IMR-90 (cell line): ENCODE results near the gene TMEM212. TPM values are rescaled to one million over a fixed set of nuclear protein-coding genes. Genes with fewer than 3 reads are reported as not detected.
A peak's percentile ranks its signal among the peaks of the same experiment; 100 is the strongest.

ENCODE experiments used
- ATAC-seq: fragments of 200-7000 bp; cut with Tn5 transposase; 2 replicates; pipeline ENCODE4 v1.9.1; 2020; ENCODE audit warnings: low read depth, mild to moderate bottlenecking, moderate library complexity
- BruUV-seq: library from RNA; stranded (reverse); fragments of 400-500 nt; replicated peaks from 2 replicates; lab custom pipeline; 2021; lab: Mats Ljungman, UMichigan
- CTCF ChIA-PET: fragments of 300-600 bp; formaldehyde crosslinking; extraction: SDS; loops from one replicate; lab custom pipeline; 2021; ENCODE audit warnings: antibody characterized with exemption; lab: Yijun Ruan, JAX
- POLR2A ChIA-PET: fragments of 300-600 bp; sonication (Branson Sonifier 250); formaldehyde crosslinking; loops from one replicate; lab custom pipeline; 2022; ENCODE audit warnings: antibody characterized with exemption; ENCODE audit not compliant: unreplicated experiment; lab: Charles Lee
- DNase-seq: peaks from one replicate; pipeline ENCODE4 v3.0.0; 2013
- H2AFZ ChIP-seq: replicated peaks from 2 replicates; pipeline ENCODE3; 2013; ENCODE audit warnings: low read length, mild to moderate bottlenecking; ENCODE audit not compliant: poor library complexity
- H2AK5ac ChIP-seq: 2 replicates; pipeline ENCODE4 v1.6.1; 2013; ENCODE audit warnings: low read depth, low read length, inconsistent platforms
- H2AK9ac ChIP-seq: replicated peaks from 2 replicates; pipeline ENCODE3; 2013; ENCODE audit warnings: mild to moderate bottlenecking, low read depth, low read length, moderate library complexity; ENCODE audit not compliant: poor library complexity
- H2BK120ac ChIP-seq: 2 replicates; pipeline ENCODE4 v1.6.1; 2013; ENCODE audit warnings: low read depth, low read length, inconsistent platforms
- H2BK15ac ChIP-seq: 3 replicates; pipeline ENCODE4 v1.6.1; 2013; ENCODE audit warnings: low read depth, low read length, inconsistent platforms
- H2BK20ac ChIP-seq: 2 replicates; pipeline ENCODE4 v1.6.1; 2013; ENCODE audit warnings: low read depth, mild to moderate bottlenecking, inconsistent platforms, low read length, moderate library complexity
- H2BK5ac ChIP-seq: 2 replicates; pipeline ENCODE4 v1.6.1; 2013; ENCODE audit warnings: mild to moderate bottlenecking, low read depth, low read length, inconsistent platforms; ENCODE audit not compliant: poor library complexity, severe bottlenecking
- H3K14ac ChIP-seq: replicated peaks from 2 replicates; pipeline ENCODE4 v1.6.1; 2013; ENCODE audit warnings: low read depth, low read length, inconsistent platforms
- H3K18ac ChIP-seq: 2 replicates; pipeline ENCODE4 v1.6.1; 2013; ENCODE audit warnings: low read depth, low read length, control low read depth
- H3K23ac ChIP-seq: 2 replicates; pipeline ENCODE4 v1.6.1; 2013; ENCODE audit warnings: low read depth, low read length, inconsistent platforms
- H3K27ac ChIP-seq: 2 replicates; pipeline ENCODE4 v1.5.1; 2013; ENCODE audit warnings: mild to moderate bottlenecking, control low read depth, low read length; ENCODE audit not compliant: insufficient read depth
- H3K27me3 ChIP-seq: 2 replicates; pipeline ENCODE4 v1.6.1; 2013; ENCODE audit warnings: low read length; ENCODE audit not compliant: control insufficient read depth, insufficient read depth
- H3K36me3 ChIP-seq: 2 replicates; pipeline ENCODE4 v1.6.1; 2013; ENCODE audit warnings: low read length, mixed read lengths; ENCODE audit not compliant: control insufficient read depth, insufficient read depth
- H3K4ac ChIP-seq: 2 replicates; pipeline ENCODE4 v1.6.1; 2013; ENCODE audit warnings: low read depth, low read length, inconsistent platforms
- H3K4me1 ChIP-seq: 2 replicates; pipeline ENCODE4 v1.6.1; 2013; ENCODE audit warnings: low read length, mixed read lengths; ENCODE audit not compliant: control insufficient read depth, insufficient read depth
- H3K4me2 ChIP-seq: 2 replicates; pipeline ENCODE4 v1.6.1; 2013; ENCODE audit warnings: low read depth, mild to moderate bottlenecking, control low read depth, low read length, moderate library complexity
- H3K4me3 ChIP-seq: 2 replicates; pipeline ENCODE4 v1.5.1; 2013; ENCODE audit warnings: low read depth, mild to moderate bottlenecking, control low read depth, low read length, moderate library complexity; ENCODE audit not compliant: insufficient read depth
- H3K56ac ChIP-seq: 2 replicates; pipeline ENCODE4 v1.6.1; 2013; ENCODE audit warnings: low read length, inconsistent platforms; ENCODE audit not compliant: insufficient read depth; ENCODE audit errors: extremely low read depth
- H3K79me1 ChIP-seq, 2 experiments: 2 replicates each; pipeline ENCODE4 v1.6.1; 2013; ENCODE audit warnings: low read length in 2 of 2, inconsistent platforms in 1 of 2, low read depth in 1 of 2
- H3K9ac ChIP-seq: 2 replicates; pipeline ENCODE4 v1.6.1; 2013; ENCODE audit warnings: low read depth, low read length, control low read depth
- H3K9me1 ChIP-seq: 2 replicates; pipeline ENCODE4 v1.6.1; 2013; ENCODE audit warnings: low read length, inconsistent platforms; ENCODE audit not compliant: insufficient read depth
- H3K9me3 ChIP-seq: 2 replicates; pipeline ENCODE4 v1.6.1; 2013; ENCODE audit warnings: low read length; ENCODE audit not compliant: control insufficient read depth, insufficient read depth
- H4K20me1 ChIP-seq: 2 replicates; pipeline ENCODE4 v1.6.1; 2013; ENCODE audit warnings: low read length, inconsistent platforms; ENCODE audit not compliant: insufficient read depth
- H4K5ac ChIP-seq: 2 replicates; pipeline ENCODE4 v1.6.1; 2013; ENCODE audit warnings: mild to moderate bottlenecking, low read depth, low read length, control low read depth
- H4K8ac ChIP-seq, 2 experiments: 2 replicates each; pipeline ENCODE4 v1.6.1; 2013; ENCODE audit warnings: low read depth in 2 of 2, low read length in 2 of 2, control low read depth in 1 of 2, inconsistent platforms in 1 of 2
- H4K91ac ChIP-seq: 2 replicates; pipeline ENCODE4 v1.6.1; 2013; ENCODE audit warnings: low read depth, low read length, inconsistent platforms; ENCODE audit not compliant: insufficient read depth
- BHLHE40 ChIP-seq: fragments of 150-350 bp; IDR thresholded peaks from 2 replicates; pipeline ENCODE4 v1.6.1; 2016; ENCODE audit warnings: mild to moderate bottlenecking, low read depth, low read length
- CEBPB ChIP-seq: IDR thresholded peaks from 2 replicates; pipeline ENCODE4 v1.6.1; 2012; ENCODE audit warnings: low read depth, low read length, improper control_type of control experiment
- FOS ChIP-seq: fragments of 150-350 bp; IDR thresholded peaks from 2 replicates; pipeline ENCODE4 v1.6.1; 2016; ENCODE audit warnings: low read depth, low read length
- MAFK ChIP-seq: IDR thresholded peaks from 2 replicates; pipeline ENCODE4 v1.6.1; 2012; ENCODE audit warnings: low read depth, low read length, improper control_type of control experiment
- NFE2L2 ChIP-seq: fragments of 150-350 bp; IDR thresholded peaks from 2 replicates; pipeline ENCODE4 v1.6.1; 2016; ENCODE audit warnings: low read depth, mild to moderate bottlenecking, low read length
- POLR2A ChIP-seq: IDR thresholded peaks from 2 replicates; pipeline ENCODE4 v1.6.1; 2012; ENCODE audit warnings: mild to moderate bottlenecking, low read depth, low read length
- RAD21 ChIP-seq: IDR thresholded peaks from 2 replicates; pipeline ENCODE4 v1.6.1; 2012; ENCODE audit warnings: low read length, improper control_type of control experiment
- RCOR1 ChIP-seq: IDR thresholded peaks from 2 replicates; pipeline ENCODE4 v1.6.1; 2012; ENCODE audit warnings: mild to moderate bottlenecking, low read length, improper control_type of control experiment; ENCODE audit not compliant: insufficient replicate concordance
- RFX5 ChIP-seq: IDR thresholded peaks from 2 replicates; pipeline ENCODE4 v1.8.0; 2012; ENCODE audit warnings: low read depth, mild to moderate bottlenecking, low read length, moderate library complexity
- SMC3 ChIP-seq: fragments of 150-350 bp; IDR thresholded peaks from 2 replicates; pipeline ENCODE4 v1.6.1; 2016; ENCODE audit warnings: low read depth, mild to moderate bottlenecking, antibody characterized with exemption, low read length, moderate library complexity
- WGBS, 2 experiments: methylation state at CpG; one replicate each; pipeline versions ENCODE4 v1.1.5 to v1.1.7; 2013; ENCODE audit warnings: missing lambda C conversion rate in 2 of 2; ENCODE audit not compliant: insufficient read length in 1 of 2; ENCODE audit errors: extremely low coverage in 2 of 2; 5-methylcytosine and 5-hydroxymethylcytosine counted together
- dilution Hi-C: fragments of 300-500 bp; cut with HindIII; formaldehyde crosslinking; loops from one replicate; pipeline ENCODE4 v1.14.3; 2018; ENCODE audit warnings: low sequenced_read_pairs; ENCODE audit not compliant: unreplicated experiment
- in situ Hi-C: fragments of 300-500 bp; cut with MboI; formaldehyde crosslinking; loops from 3 replicates; pipeline ENCODE4 v1.14.3; 2019; ENCODE audit warnings: low sequenced_read_pairs, inconsistent platforms, mixed read lengths
- intact Hi-C: fragments of 100-400 bp; cut with micrococcal nuclease; formaldehyde crosslinking; loops from 2 replicates; pipeline ENCODE4 v1.10.0; 2022
- polyA plus RNA-seq, 3 experiments: library from polyadenylated mRNA; depleted of rRNA; stranded (reverse); fragments of >200 nt; gene quantifications; 2 replicates each; pipeline ENCODE4 v1.2.3, GENCODE V29; 2012; ENCODE audit warnings: low replicate concordance in 1 of 3
- total RNA-seq: library from RNA; depleted of rRNA; stranded (reverse); fragments of >200 nt; gene quantifications from 2 replicates; pipeline ENCODE4 v1.2.3, GENCODE V29; 2012
- TF ChIP-seq, protein P1 (sequence below): fragments of 150-350 bp; IDR thresholded peaks from 2 replicates; pipeline ENCODE4 v1.6.1; 2017; ENCODE audit warnings: mild to moderate bottlenecking, antibody characterized with exemption, low read length, low read depth
- TF ChIP-seq, protein P2 (sequence below): conservative IDR thresholded peaks from 2 replicates; pipeline ENCODE4 v1.5.1; 2012; ENCODE audit warnings: mild to moderate bottlenecking, low read depth, low read length, improper control_type of control experiment
- TF ChIP-seq, protein P3 (sequence below): fragments of 150-350 bp; IDR thresholded peaks from 2 replicates; pipeline ENCODE4 v1.6.1; 2016; ENCODE audit warnings: low read depth, mild to moderate bottlenecking, low read length, moderate library complexity, borderline replicate concordance

The TMEM212 gene
- total and polyA plus RNA-seq, 2 of the 4 experiments (the other 2 are of a cell fraction), result not detected

DNA sequence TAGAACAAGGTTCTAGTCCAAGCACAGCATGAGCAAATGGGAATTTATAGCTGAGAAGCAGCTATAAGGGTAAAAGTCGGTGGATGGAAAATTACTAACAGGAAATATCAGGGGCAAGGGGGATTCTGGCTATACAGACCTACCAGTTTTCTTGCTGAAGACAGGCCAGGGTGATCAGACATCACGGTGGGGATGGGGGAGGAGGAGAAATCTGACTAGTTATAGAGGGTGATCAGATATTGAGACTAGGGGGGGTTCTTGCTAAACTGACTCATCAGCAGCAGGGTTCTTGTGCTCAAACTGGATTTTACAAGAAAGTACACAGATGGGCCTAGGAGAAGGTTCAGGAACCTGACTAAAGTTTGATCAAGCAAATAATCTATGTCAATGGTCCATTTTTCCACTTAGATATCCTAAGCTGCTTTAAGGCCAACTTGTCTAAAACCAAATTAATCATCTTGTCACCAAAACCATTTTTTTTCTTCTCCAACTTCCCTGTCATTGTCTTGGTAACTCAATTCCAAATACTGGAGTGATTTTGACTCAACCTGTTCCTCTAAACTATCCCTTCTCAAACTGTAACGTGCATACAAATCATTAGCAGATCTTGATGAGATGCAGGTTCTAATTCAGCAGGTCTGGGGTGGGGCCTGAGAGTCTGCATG lies 4.6 kb downstream of the TMEM212 start:
- 0 out of 4 replicates have a peak overlapping the region, but pooled peaks of 1 of the 2 experiments have one; percentile 20 for H4K8ac ChIP-seq
- in situ Hi-C loops (no loop called here), intact Hi-C loops (no loop called here), dilution Hi-C loops (no loop called here)
- H3K56ac ChIP-seq, result no peak overlapping the region
- peaks cover 15% of the 10 kb centered on the region for H3K4me1 ChIP-seq
- no CpG with 5 or more reads among the region's 3 CpGs for WGBS, 2 experiments
- TF ChIP-seq FOS (no peak), NFE2L2 (no peak), MAFK (no peak), BHLHE40 (no peak), SMC3 (no peak), CEBPB (no peak), RCOR1 (no peak), POLR2A (no peak), RFX5 (no peak), RAD21 (no peak)
- TF ChIP-seq, protein P1, sequence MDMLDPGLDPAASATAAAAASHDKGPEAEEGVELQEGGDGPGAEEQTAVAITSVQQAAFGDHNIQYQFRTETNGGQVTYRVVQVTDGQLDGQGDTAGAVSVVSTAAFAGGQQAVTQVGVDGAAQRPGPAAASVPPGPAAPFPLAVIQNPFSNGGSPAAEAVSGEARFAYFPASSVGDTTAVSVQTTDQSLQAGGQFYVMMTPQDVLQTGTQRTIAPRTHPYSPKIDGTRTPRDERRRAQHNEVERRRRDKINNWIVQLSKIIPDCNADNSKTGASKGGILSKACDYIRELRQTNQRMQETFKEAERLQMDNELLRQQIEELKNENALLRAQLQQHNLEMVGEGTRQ, result no peak
- TF ChIP-seq, protein P2, sequence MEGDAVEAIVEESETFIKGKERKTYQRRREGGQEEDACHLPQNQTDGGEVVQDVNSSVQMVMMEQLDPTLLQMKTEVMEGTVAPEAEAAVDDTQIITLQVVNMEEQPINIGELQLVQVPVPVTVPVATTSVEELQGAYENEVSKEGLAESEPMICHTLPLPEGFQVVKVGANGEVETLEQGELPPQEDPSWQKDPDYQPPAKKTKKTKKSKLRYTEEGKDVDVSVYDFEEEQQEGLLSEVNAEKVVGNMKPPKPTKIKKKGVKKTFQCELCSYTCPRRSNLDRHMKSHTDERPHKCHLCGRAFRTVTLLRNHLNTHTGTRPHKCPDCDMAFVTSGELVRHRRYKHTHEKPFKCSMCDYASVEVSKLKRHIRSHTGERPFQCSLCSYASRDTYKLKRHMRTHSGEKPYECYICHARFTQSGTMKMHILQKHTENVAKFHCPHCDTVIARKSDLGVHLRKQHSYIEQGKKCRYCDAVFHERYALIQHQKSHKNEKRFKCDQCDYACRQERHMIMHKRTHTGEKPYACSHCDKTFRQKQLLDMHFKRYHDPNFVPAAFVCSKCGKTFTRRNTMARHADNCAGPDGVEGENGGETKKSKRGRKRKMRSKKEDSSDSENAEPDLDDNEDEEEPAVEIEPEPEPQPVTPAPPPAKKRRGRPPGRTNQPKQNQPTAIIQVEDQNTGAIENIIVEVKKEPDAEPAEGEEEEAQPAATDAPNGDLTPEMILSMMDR, result no peak
- TF ChIP-seq, protein P3, sequence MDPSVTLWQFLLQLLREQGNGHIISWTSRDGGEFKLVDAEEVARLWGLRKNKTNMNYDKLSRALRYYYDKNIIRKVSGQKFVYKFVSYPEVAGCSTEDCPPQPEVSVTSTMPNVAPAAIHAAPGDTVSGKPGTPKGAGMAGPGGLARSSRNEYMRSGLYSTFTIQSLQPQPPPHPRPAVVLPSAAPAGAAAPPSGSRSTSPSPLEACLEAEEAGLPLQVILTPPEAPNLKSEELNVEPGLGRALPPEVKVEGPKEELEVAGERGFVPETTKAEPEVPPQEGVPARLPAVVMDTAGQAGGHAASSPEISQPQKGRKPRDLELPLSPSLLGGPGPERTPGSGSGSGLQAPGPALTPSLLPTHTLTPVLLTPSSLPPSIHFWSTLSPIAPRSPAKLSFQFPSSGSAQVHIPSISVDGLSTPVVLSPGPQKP, result no peak
- peak overlapping the region; percentile 65; the same call in 1 of the 2 replicates for H3K23ac ChIP-seq
- H3K9me3 ChIP-seq, result no peaks in the 10 kb centered on the region
- H2BK15ac ChIP-seq, result peak overlapping the region; percentile 42; the same call in 1 of the 3 replicates
- H3K36me3 ChIP-seq, result no peaks in the 10 kb centered on the region
- H4K5ac ChIP-seq, result no peak overlapping the region
- H2BK5ac ChIP-seq, result no peak overlapping the region
- peaks cover 3% of the 10 kb centered on the region for H3K9me1 ChIP-seq
- H3K27me3 ChIP-seq, result no peaks in the 10 kb centered on the region
- POLR2A ChIA-PET, result no interaction called here
- H3K27ac ChIP-seq, result no peak overlapping the region
- H4K20me1 ChIP-seq, result no peaks in the 10 kb centered on the region
- peak overlapping the region; percentile 84; the same call in 1 of the 2 replicates for H3K14ac ChIP-seq
- no peak for DNase-seq
- no peak overlapping the region for H2AK9ac ChIP-seq
- H2BK20ac ChIP-seq, result peak overlapping the region; percentile 64; the same call in 1 of the 2 replicates
- H3K4me2 ChIP-seq, result no peak overlapping the region
- no peak overlapping the region; the same call in 1 of the 2 replicates for H4K91ac ChIP-seq
- BruUV-seq, result no TSS peak
- ATAC-seq, result no peak
- peak overlapping the region; percentile 13; the same call in 1 of the 2 replicates for H2AK5ac ChIP-seq
- H3K4me3 ChIP-seq, result no peak overlapping the region
- H3K18ac ChIP-seq, result no peak overlapping the region
- H2AFZ ChIP-seq, result no peak overlapping the region
- CTCF ChIA-PET, result no interaction called here
- 0 out of 2 replicates have a peak overlapping the region, but pooled peaks have one; percentile 15 for H3K4ac ChIP-seq
- H3K79me1 ChIP-seq, result no peaks in the 10 kb centered on the region
- no peak overlapping the region for H3K9ac ChIP-seq
- H2BK120ac ChIP-seq, result peak overlapping the region; percentile 32; the same call in 1 of the 2 replicates
